ENCODE data around the gene TMEM50B.

GRCh38 chr21:33522297-33522952 lies 42.7 kb upstream of the TMEM50B start:
- TF ChIP-seq CTCF (conservative IDR thresholded peaks at IDR 0.05; ENCODE audit: low read depth, low read length) (no peak), EZH2 (IDR thresholded peaks at IDR 0.05; ENCODE audit: borderline replicate concordance, low read depth, low read length, poor library complexity, severe bottlenecking) (no peak)

All from A673 (cell line).